ENCODE measurements around the gene PCK2. TPM values are rescaled to one million over a fixed set of nuclear protein-coding genes. Genes with fewer than 3 reads are reported as not detected.

Gene PCK2
- total and polyA plus RNA-seq, 9 donors: 2.4 to 66.8 (median 5.4) TPM

GRCh38 chr14:24060984-24061913 is 32.9 kb upstream of the PCK2 start:
- H3K4me1 ChIP-seq (ENCODE audit: insufficient read depth): no peaks in the 10 kb centered on the region
- no peak overlapping the region for H3K4me3 ChIP-seq
- intact Hi-C loops (cut with DNase I): loop anchor here in 1 of 4 donors (5.0 kb wide), 1 partner anchor 41 kb away; no protein-coding TSS in a partner anchor
- DNase-seq: no peak
- no peak overlapping the region for H3K27ac ChIP-seq
- TF ChIP-seq POLR2A (IDR thresholded peaks at IDR 0.05) (no peak), EP300 (IDR thresholded peaks at IDR 0.05) (no peak), CTCF (IDR thresholded peaks at IDR 0.05) (no peak)
- WGBS, 3 donors: 88 to 95% (median 91%) methylated on average over 7 of the region's 7 CpGs
- H3K36me3 ChIP-seq: no peaks in the 10 kb centered on the region
- no peaks in the 10 kb centered on the region for H3K27me3 ChIP-seq
- no peaks in the 10 kb centered on the region for H3K9me3 ChIP-seq

GRCh38 chr14:24062216-24062980 is 31.7 kb upstream of the PCK2 start:
- Histone ChIP-seq H3K27me3 (no peaks in the 10 kb centered on the region), H3K4me3 (no peak overlapping the region), H3K4me1 (ENCODE audit: insufficient read depth) (no peaks in the 10 kb centered on the region), H3K36me3 (no peaks in the 10 kb centered on the region), H3K27ac (no peak overlapping the region), H3K9me3 (no peaks in the 10 kb centered on the region)
- 82 to 84% (median 83%) methylated on average over 14 of the region's 14 CpGs for WGBS, 3 donors
- peak in 1 of 5 donors; percentile 14 for DNase-seq
- no peak for TF ChIP-seq EP300 (IDR thresholded peaks at IDR 0.05)
- TF ChIP-seq POLR2A (IDR thresholded peaks at IDR 0.05): no peak
- no peak for TF ChIP-seq CTCF (IDR thresholded peaks at IDR 0.05)
- intact Hi-C loops (cut with DNase I): loop anchor here in 1 of 4 donors (5.0 kb wide), 1 partner anchor 40 kb away; no protein-coding TSS in a partner anchor

- Histone ChIP-seq H3K27ac (no peak overlapping the region), H3K36me3 (no peaks in the 10 kb centered on the region), H3K9me3 (no peaks in the 10 kb centered on the region), H3K4me3 (no peak overlapping the region), H3K4me1 (ENCODE audit: insufficient read depth) (no peaks in the 10 kb centered on the region), H3K27me3 (no peaks in the 10 kb centered on the region)
- intact Hi-C loops (cut with DNase I): loop anchor here in 1 of 4 donors (5.0 kb wide), 1 partner anchor 39 kb away; no protein-coding TSS in a partner anchor
- no peak for DNase-seq
- 67 to 87% (median 75%) methylated on average over 4 of the region's 4 CpGs for WGBS, 3 donors
- no peak for TF ChIP-seq POLR2A (IDR thresholded peaks at IDR 0.05)
- no peak for TF ChIP-seq CTCF (IDR thresholded peaks at IDR 0.05)
- TF ChIP-seq EP300 (IDR thresholded peaks at IDR 0.05): no peak
These were observed 30.8 kb upstream of the PCK2 start for GRCh38 chr14:24063263-24063836.
